ENCODE measurements around the gene HSD3B7. TPM values are rescaled to one million over a fixed set of nuclear protein-coding genes. Genes with fewer than 3 reads are reported as not detected.
"Not testable (repeated sequence)": the region's sequence is repeated elsewhere in the genome, so short reads cannot be mapped to it uniquely, and the experiment has no call there.

Gene HSD3B7
- total RNA-seq, 2 donors from 2014 or later, result 4.1 to 4.8 TPM

DNA sequence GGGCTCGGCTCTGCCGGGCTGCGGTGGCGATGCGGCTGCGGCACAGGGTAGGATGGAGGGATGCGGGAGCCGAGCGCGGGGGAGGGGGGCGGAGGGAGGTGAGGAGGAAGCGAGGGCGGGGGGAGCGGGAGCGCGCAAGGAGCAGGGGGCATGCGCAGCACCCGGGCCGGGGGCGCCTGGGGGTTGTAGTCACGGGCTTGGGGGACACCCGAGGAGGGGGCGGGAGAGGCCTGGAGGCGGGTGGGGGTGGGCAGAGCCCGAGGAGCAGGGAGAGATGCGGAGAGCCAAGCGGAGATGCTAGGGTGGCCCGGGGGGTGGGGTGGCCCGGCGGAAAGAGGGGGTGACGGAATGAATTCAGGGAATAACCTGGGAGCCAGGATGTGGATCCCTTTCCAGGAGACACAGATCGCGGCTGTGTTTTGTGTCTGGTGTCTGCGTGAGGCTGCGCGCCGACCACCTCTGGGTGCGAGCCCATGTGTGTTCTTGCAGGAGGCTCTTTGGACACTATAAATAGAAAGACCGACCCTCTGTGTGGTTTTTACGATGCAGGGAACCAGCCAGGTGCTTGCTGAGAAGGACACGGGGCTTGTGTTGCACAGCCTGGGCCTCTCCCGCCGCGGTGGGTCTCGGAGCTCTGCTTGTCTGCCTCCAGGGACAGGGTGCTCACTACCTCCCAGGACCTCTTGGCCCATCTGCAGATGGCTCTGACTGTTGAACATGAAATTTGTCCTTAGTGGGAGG is 25.7 kb downstream of the HSD3B7 start, which contains the start of gene STX1B:
STX1B (minus strand) TSS at position 54 of the 741 bp plus-strand sequence. CDS start 242 bp downstream, outside the sequence.
- peak within 1 kb of the TSS; percentile 55 for H3K4me3 Mint-ChIP-seq
- H3K27ac ChIP-seq (ENCODE audit: low read depth, low read length), result no peak within 1 kb of the TSS

DNA sequence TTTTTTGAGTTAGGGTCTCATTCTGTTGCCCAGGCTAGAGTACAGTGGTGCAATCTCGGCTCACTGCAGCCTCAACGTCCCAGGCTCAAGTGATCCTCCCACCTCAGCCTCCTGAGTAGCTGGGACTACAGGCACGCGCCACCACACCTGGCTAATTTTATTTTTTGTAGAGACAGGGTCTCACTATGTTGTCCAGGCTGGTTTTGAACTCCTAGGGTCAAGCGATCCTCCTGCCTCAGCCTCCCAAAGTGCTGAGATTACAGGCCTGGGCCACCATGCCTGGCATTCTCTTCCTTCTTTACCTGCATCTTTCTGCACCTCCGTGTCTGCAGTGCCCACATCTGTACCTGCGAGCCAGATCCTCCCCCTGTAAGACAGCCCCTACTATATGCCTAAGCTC is 26.8 kb downstream of the HSD3B7 start:
- peaks cover 25% of the 10 kb centered on the region for H3K27me3 ChIP-seq (ENCODE audit: control insufficient read depth, insufficient read depth, low read length, poor library complexity, severe bottlenecking)
- 88 to 92% methylated on average over 6 to 7 of the region's 7 CpGs for WGBS, 2 experiments (ENCODE audit: insufficient coverage in 1 of 2, insufficient read length in 1 of 2)
- H3K27ac ChIP-seq (ENCODE audit: low read depth, low read length); H3K4me3 ChIP-seq (ENCODE audit: low read length); H3K27ac Mint-ChIP-seq; H3K4me1 Mint-ChIP-seq; H3K9me3 ChIP-seq (ENCODE audit: control insufficient read depth, low read length); H3K36me3 ChIP-seq (ENCODE audit: control insufficient read depth, insufficient read depth, low read length); H3K36me3 Mint-ChIP-seq (ENCODE audit: low read depth); H3K9me3 Mint-ChIP-seq; H3K4me1 ChIP-seq (ENCODE audit: control insufficient read depth, insufficient read depth, low read length); DNase-seq; H3K9ac ChIP-seq (ENCODE audit: extremely low read depth, low read length, poor library complexity, severe bottlenecking): not testable (repeated sequence)
- Mint-ChIP-seq H3K27me3 (ENCODE audit: insufficient read depth) (peaks cover 51% of the 10 kb centered on the region), H3K4me3 (peak overlapping the region; percentile 55)

More for the DNA sequence above, 25.7 kb downstream of the HSD3B7 start, which contains the start of gene STX1B:
- TF ChIP-seq, protein P1, sequence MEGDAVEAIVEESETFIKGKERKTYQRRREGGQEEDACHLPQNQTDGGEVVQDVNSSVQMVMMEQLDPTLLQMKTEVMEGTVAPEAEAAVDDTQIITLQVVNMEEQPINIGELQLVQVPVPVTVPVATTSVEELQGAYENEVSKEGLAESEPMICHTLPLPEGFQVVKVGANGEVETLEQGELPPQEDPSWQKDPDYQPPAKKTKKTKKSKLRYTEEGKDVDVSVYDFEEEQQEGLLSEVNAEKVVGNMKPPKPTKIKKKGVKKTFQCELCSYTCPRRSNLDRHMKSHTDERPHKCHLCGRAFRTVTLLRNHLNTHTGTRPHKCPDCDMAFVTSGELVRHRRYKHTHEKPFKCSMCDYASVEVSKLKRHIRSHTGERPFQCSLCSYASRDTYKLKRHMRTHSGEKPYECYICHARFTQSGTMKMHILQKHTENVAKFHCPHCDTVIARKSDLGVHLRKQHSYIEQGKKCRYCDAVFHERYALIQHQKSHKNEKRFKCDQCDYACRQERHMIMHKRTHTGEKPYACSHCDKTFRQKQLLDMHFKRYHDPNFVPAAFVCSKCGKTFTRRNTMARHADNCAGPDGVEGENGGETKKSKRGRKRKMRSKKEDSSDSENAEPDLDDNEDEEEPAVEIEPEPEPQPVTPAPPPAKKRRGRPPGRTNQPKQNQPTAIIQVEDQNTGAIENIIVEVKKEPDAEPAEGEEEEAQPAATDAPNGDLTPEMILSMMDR (conservative IDR thresholded peaks at IDR 0.05), result no peak
- WGBS, 2 experiments (ENCODE audit: insufficient coverage in 1 of 2, insufficient read length in 1 of 2), result 25 to 50% methylated on average over 13 to 32 of the region's 45 CpGs
- Histone ChIP-seq H3K9ac (ENCODE audit: extremely low read depth, low read length, poor library complexity, severe bottlenecking) (no peak within 1 kb of the TSS), H3K4me1 (ENCODE audit: control insufficient read depth, insufficient read depth, low read length) (no peaks in the 10 kb centered on the region), H3K4me3 (ENCODE audit: low read length) (peak within 1 kb of the TSS; percentile 64), H3K27me3 (ENCODE audit: control insufficient read depth, insufficient read depth, low read length, poor library complexity, severe bottlenecking) (peaks cover 25% of the 10 kb centered on the region), H3K9me3 (ENCODE audit: control insufficient read depth, low read length) (no peaks in the 10 kb centered on the region), H3K36me3 (ENCODE audit: control insufficient read depth, insufficient read depth, low read length) (no peaks in the 10 kb centered on the region)
- H3K27ac Mint-ChIP-seq, result no peak within 1 kb of the TSS
- H3K9me3 Mint-ChIP-seq, result no peaks in the 10 kb centered on the region
- H3K4me1 Mint-ChIP-seq, result peaks cover 6% of the 10 kb centered on the region
- H3K27me3 Mint-ChIP-seq (ENCODE audit: insufficient read depth), result peaks cover 47% of the 10 kb centered on the region
- no peaks in the 10 kb centered on the region for H3K36me3 Mint-ChIP-seq (ENCODE audit: low read depth)
- peak; percentile 90 for DNase-seq

DNA sequence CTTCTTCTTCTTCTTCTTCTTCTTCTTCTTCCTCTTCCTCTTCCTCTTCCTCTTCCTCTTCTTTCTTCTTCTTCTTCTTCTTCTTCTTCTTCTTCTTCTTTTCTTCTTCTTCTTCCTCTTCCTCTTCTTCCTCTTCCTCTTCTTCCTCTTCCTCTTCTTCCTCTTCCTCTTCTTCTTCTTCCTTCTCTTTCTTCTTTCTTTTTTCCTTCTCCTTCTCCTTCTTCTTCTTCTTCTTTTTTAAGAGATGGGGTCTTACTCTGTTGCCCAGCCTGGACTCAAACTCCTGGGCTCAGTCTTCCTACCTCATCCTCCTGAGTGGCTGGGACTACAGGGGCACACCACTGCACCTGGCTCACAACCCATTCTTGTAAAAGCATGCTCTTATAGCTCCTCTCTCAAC is 28.3 kb downstream of the HSD3B7 start:
- not testable (repeated sequence) for H3K9me3 Mint-ChIP-seq; H3K4me3 Mint-ChIP-seq; H3K9ac ChIP-seq (ENCODE audit: extremely low read depth, low read length, poor library complexity, severe bottlenecking); H3K4me1 Mint-ChIP-seq; H3K27ac Mint-ChIP-seq; H3K4me3 ChIP-seq (ENCODE audit: low read length); H3K27ac ChIP-seq (ENCODE audit: low read depth, low read length); H3K36me3 ChIP-seq (ENCODE audit: control insufficient read depth, insufficient read depth, low read length); DNase-seq; H3K36me3 Mint-ChIP-seq (ENCODE audit: low read depth); H3K4me1 ChIP-seq (ENCODE audit: control insufficient read depth, insufficient read depth, low read length); H3K9me3 ChIP-seq (ENCODE audit: control insufficient read depth, low read length)
- peaks cover 51% of the 10 kb centered on the region for H3K27me3 Mint-ChIP-seq (ENCODE audit: insufficient read depth)
- H3K27me3 ChIP-seq (ENCODE audit: control insufficient read depth, insufficient read depth, low read length, poor library complexity, severe bottlenecking), result peaks cover 25% of the 10 kb centered on the region

DNA sequence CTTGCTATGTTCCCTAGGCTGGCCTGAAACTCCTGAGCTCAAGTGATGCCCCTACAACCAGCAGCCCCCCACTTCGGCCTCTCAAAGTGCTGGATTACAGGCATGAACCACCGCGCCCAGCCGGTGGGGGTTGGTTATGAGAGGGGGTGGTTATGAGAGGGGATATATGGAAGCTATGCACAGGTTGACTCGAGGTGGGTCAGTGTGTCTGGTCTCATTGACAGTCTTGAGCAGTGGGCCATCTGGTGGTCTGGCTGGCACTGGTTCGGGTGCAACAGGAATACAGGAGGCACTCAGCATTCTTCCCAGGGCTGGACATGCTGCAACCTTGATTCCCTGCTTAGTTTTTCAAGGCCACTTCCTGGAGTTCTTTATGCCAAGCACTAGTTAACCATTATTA is 31.0 kb downstream of the HSD3B7 start:
- no peak overlapping the region for H3K27ac ChIP-seq (ENCODE audit: low read depth, low read length)
- H3K36me3 Mint-ChIP-seq (ENCODE audit: low read depth), result no peaks in the 10 kb centered on the region
- H3K9ac ChIP-seq (ENCODE audit: extremely low read depth, low read length, poor library complexity, severe bottlenecking), result no peak overlapping the region
- no peak overlapping the region for H3K4me3 ChIP-seq (ENCODE audit: low read length)
- H3K27ac Mint-ChIP-seq, result no peak overlapping the region
- no peaks in the 10 kb centered on the region for H3K4me1 ChIP-seq (ENCODE audit: control insufficient read depth, insufficient read depth, low read length)
- 74 to 83% methylated on average over 3 to 6 of the region's 6 CpGs for WGBS, 2 experiments (ENCODE audit: insufficient coverage in 1 of 2, insufficient read length in 1 of 2)
- H3K27me3 Mint-ChIP-seq (ENCODE audit: insufficient read depth), result peaks cover 43% of the 10 kb centered on the region
- H3K9me3 ChIP-seq (ENCODE audit: control insufficient read depth, low read length), result no peaks in the 10 kb centered on the region
- H3K4me1 Mint-ChIP-seq, result no peaks in the 10 kb centered on the region
- peaks cover 22% of the 10 kb centered on the region for H3K27me3 ChIP-seq (ENCODE audit: control insufficient read depth, insufficient read depth, low read length, poor library complexity, severe bottlenecking)
- TF ChIP-seq, protein P1 (conservative IDR thresholded peaks at IDR 0.05), result peak; percentile 50
- no peaks in the 10 kb centered on the region for H3K9me3 Mint-ChIP-seq
- H3K4me3 Mint-ChIP-seq, result no peak overlapping the region
- H3K36me3 ChIP-seq (ENCODE audit: control insufficient read depth, insufficient read depth, low read length), result no peaks in the 10 kb centered on the region
- DNase-seq, result no peak

DNA sequence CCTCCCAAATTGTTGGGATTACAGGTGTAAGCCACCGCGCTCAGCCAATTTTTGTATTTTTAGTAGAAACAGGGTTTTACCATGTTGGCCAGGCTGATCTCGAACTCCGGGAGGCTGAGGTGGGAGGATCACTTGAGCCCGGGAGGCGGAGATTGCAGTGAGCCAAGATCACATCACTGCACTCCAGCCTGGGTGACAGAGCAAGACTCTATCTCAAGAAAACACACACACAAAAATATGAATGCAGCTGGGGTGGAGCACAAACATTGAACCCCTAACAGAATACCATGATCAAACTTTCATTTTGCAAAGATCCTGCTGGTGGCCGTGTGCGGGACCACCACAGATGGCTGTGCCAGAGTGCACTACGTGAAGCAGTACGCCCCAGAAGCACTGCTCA is 32.7 kb downstream of the HSD3B7 start:
- WGBS, 2 experiments (ENCODE audit: insufficient coverage in 1 of 2, insufficient read length in 1 of 2), result 92 to 93% methylated on average over 6 to 10 of the region's 10 CpGs
- H3K9me3 ChIP-seq (ENCODE audit: control insufficient read depth, low read length); H3K4me1 ChIP-seq (ENCODE audit: control insufficient read depth, insufficient read depth, low read length); H3K27ac Mint-ChIP-seq; DNase-seq; H3K27me3 ChIP-seq (ENCODE audit: control insufficient read depth, insufficient read depth, low read length, poor library complexity, severe bottlenecking); H3K9me3 Mint-ChIP-seq; H3K4me3 ChIP-seq (ENCODE audit: low read length); H3K9ac ChIP-seq (ENCODE audit: extremely low read depth, low read length, poor library complexity, severe bottlenecking); H3K36me3 Mint-ChIP-seq (ENCODE audit: low read depth); H3K27ac ChIP-seq (ENCODE audit: low read depth, low read length); H3K4me1 Mint-ChIP-seq; H3K4me3 Mint-ChIP-seq; H3K36me3 ChIP-seq (ENCODE audit: control insufficient read depth, insufficient read depth, low read length): not testable (repeated sequence)
- peaks cover 25% of the 10 kb centered on the region for H3K27me3 Mint-ChIP-seq (ENCODE audit: insufficient read depth)
